Smooth muscle cell of the coronary artery (primary cell): ENCODE data around the gene OR10G2. TPM values are rescaled to one million over a fixed set of nuclear protein-coding genes. Genes with fewer than 3 reads are reported as not detected.

Experiments
- total RNA-seq: library from RNA; depleted of rRNA; stranded (reverse); fragments of >200 nt; gene quantifications from 2 replicates; pipeline ENCODE4 v1.2.3, GENCODE V29; 2014; ENCODE audit warnings: low replicate concordance

OR10G2 gene, protein sequence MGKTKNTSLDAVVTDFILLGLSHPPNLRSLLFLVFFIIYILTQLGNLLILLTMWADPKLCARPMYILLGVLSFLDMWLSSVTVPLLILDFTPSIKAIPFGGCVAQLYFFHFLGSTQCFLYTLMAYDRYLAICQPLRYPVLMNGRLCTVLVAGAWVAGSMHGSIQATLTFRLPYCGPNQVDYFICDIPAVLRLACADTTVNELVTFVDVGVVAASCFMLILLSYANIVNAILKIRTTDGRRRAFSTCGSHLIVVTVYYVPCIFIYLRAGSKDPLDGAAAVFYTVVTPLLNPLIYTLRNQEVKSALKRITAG
- total RNA-seq: not detected in 2 replicates

DNA sequence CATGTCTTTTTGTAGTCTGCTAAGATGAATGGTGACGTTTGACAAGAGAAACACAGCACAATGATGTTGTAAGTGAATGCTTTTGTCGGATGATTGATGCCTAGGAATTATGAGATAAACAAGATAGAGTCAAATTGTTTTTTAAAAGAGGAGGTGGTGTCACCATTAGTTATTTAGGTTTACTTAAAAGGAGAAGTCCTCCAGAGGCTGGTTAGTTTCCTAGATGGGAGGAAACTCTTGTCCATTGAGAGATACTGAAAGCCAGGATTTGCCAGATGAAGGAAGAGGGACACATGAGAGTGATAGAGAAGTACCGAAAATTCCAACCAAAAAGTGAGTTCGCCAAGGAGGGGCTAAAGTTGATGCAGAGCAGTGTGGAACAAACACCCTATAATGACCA, at the start of gene OR10G2:
Gene OR10G2, minus strand, starts transcription at position 101 of the 400 bp plus-strand sequence. Its CDS starts 98 bp downstream, at position 3.

DNA sequence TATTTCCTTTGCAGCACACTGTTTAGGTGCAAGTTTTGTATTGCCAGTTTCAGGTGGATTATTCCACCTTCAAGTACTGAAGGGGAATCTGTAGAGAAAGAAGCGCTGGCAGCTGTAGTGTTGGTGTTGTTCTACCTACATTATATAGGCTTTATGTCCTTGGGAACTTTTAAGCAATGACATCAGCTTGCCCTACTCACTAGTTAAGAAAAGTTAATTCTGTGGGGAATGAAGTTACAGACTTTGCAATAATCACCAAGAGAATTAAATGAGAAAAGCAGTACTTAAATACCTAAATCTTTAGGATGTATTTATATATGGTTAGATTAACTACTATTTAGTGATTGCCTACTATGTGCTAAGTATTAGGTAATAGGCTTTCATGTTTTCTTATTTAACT, 39.0 kb upstream of the OR10G2 start, which contains the start of gene OR4E1:
Gene OR4E1, minus strand, starts transcription at position 101 of the 400 bp plus-strand sequence. CDS start 2,883 bp downstream, outside the sequence.

DNA sequence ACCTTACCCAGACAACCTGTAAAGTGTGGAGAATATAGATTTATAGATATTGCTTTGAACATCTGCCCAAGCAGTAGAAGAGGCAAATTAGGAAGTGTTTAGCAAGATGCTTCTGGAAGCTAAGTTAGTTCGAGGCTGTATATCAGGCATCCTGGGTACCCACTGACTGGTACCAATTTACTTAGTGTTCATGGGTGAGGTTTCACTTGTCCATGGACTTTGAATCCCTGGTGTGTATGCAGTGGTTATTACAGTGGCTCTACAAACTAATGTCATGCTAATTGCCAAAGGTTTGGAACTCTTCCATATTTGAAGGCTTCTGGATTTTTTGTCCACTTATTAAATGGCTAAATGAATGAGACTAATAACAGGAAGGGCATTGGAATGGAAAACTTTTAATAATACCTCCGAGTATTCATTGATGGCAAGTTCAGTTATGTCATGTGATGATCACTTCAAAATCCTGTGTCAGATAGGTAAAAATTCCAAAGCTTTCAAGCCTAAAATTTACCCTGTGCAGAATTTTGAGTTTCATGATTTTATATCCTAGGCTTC, 18.7 kb upstream of the OR10G2 start, which contains the start of gene OR4E2:
Gene OR4E2, plus strand, starts transcription at position 505 of the 555 bp plus-strand sequence. CDS start 11,248 bp downstream, outside the sequence.

Other genes with a start within 250 kb of the OR10G2 start
- 41.4 and 44.1 TPM in 2 replicates for gene CHD8, start 178.8 kb downstream of the OR10G2 start, total RNA-seq
- gene RAB2B, start 158.0 kb downstream of the OR10G2 start, total RNA-seq: 24.8 and 30.1 TPM in 2 replicates
- 21.1 and 23.2 TPM in 2 replicates for gene TOX4, start 157.7 kb downstream of the OR10G2 start, total RNA-seq
- gene METTL3, start 123.6 kb downstream of the OR10G2 start, total RNA-seq: 48.4 and 68.7 TPM in 2 replicates
- 2.0 and 2.9 TPM in 2 replicates for gene SALL2, start 108.6 kb downstream of the OR10G2 start, total RNA-seq
- gene OR10G3, start 54.9 kb downstream of the OR10G2 start, total RNA-seq: not detected in 2 replicates
- gene OR4E2, start 18.9 kb upstream of the OR10G2 start, total RNA-seq: not detected in 2 replicates
- not detected in 2 replicates for gene OR4E1, start 38.9 kb upstream of the OR10G2 start, total RNA-seq